SU-DHL-6 (cell line): ENCODE results near the gene PHF14.

ENCODE experiments used
- H2AFZ ChIP-seq: fragments of 200-600 bp; sonication (generic); 2 replicates; pipeline ENCODE4 v1.6.1; 2014; ENCODE audit warnings: low read depth, mild to moderate bottlenecking, moderate library complexity, mixed read lengths, antibody characterized with exemption, low read length; ENCODE audit not compliant: severe bottlenecking
- H3F3A ChIP-seq: fragments of 200-600 bp; shearing (Covaris generic); 2 replicates; pipeline ENCODE4 v1.6.0; 2016; ENCODE audit warnings: antibody characterized with exemption, mild to moderate bottlenecking; ENCODE audit not compliant: insufficient read depth
- H3K27ac ChIP-seq: fragments of 200-600 bp; sonication (generic); 2 replicates; pipeline ENCODE4 v1.5.1; 2016; ENCODE audit warnings: low read depth, mild to moderate bottlenecking, low read length, moderate library complexity, mixed read lengths
- H3K27me3 ChIP-seq: fragments of 200-600 bp; sonication (generic), shearing (Covaris generic); 2 replicates; pipeline ENCODE4 v1.6.0; 2014; ENCODE audit warnings: mild to moderate bottlenecking, low read length
- H3K36me3 ChIP-seq: fragments of 200-600 bp; sonication (generic); 2 replicates; pipeline ENCODE4 v1.6.1; 2014; ENCODE audit warnings: mild to moderate bottlenecking, low read length, mixed read lengths
- H3K4me2 ChIP-seq: fragments of 300-600, 200-600 bp; shearing (Covaris generic), sonication (generic); 2 replicates; pipeline ENCODE4 v1.6.0; 2014; ENCODE audit warnings: low read length, low read depth, mild to moderate bottlenecking; ENCODE audit not compliant: poor library complexity, severe bottlenecking
- H3K4me3 ChIP-seq: fragments of 200-600 bp; sonication (generic); 2 replicates; pipeline ENCODE4 v1.5.1; 2014; ENCODE audit warnings: antibody characterized with exemption, low read length, mild to moderate bottlenecking, mixed read lengths; ENCODE audit not compliant: insufficient read depth, poor library complexity, severe bottlenecking
- H3K79me2 ChIP-seq: fragments of 200-600 bp; sonication (generic); 2 replicates; pipeline ENCODE4 v1.6.1; 2014; ENCODE audit warnings: mild to moderate bottlenecking, low read length, moderate library complexity; ENCODE audit not compliant: insufficient read depth
- H3K9ac ChIP-seq: fragments of 200-600 bp; sonication (generic); 2 replicates; pipeline ENCODE4 v1.7.0; 2014; ENCODE audit warnings: mild to moderate bottlenecking, low read length
- H3K9me2 ChIP-seq: fragments of 200-600 bp; sonication (generic); replicated peaks from 2 replicates; pipeline ENCODE4 v1.6.1; 2014; ENCODE audit warnings: low read length; ENCODE audit not compliant: insufficient read depth
- H3K9me3 ChIP-seq: fragments of 200-600 bp; sonication (generic); 2 replicates; pipeline ENCODE4 v1.6.1; 2014; ENCODE audit warnings: low read length, mixed read lengths; ENCODE audit not compliant: insufficient read depth
- H4K20me1 ChIP-seq: fragments of 200-600 bp; sonication (generic); 2 replicates; pipeline ENCODE4 v1.6.1; 2014; ENCODE audit warnings: low read depth, mild to moderate bottlenecking, antibody characterized with exemption, low read length, moderate library complexity, mixed read lengths
- CTCF ChIP-seq: fragments of 200-600 bp; sonication (generic); IDR thresholded peaks from one replicate; pipeline ENCODE4 v1.5.1; 2017; ENCODE audit warnings: antibody characterized with exemption, mild to moderate bottlenecking, low read length, moderate library complexity; ENCODE audit not compliant: insufficient read depth, poor library complexity, severe bottlenecking
- EZH2phosphoT487 ChIP-seq: fragments of 200-600 bp; sonication (generic), shearing (Covaris generic); conservative IDR thresholded peaks from 2 replicates; pipeline ENCODE4 v1.6.1; 2018; ENCODE audit warnings: mild to moderate bottlenecking, antibody characterized with exemption, low read length, moderate library complexity, mixed read lengths

PHF14 gene

GRCh38 chr7:11172835-11173234, 199.2 kb downstream of the PHF14 start:
- Histone ChIP-seq H3F3A (no peaks in the 10 kb centered on the region), H3K9ac (no peak overlapping the region), H3K9me3 (no peaks in the 10 kb centered on the region), H3K27me3 (no peaks in the 10 kb centered on the region), H2AFZ (no peak overlapping the region), H3K4me2 (no peak overlapping the region), H4K20me1 (no peaks in the 10 kb centered on the region), H3K79me2 (no peaks in the 10 kb centered on the region), H3K9me2 (no peaks in the 10 kb centered on the region), H3K27ac (no peak overlapping the region), H3K36me3 (no peaks in the 10 kb centered on the region), H3K4me3 (no peak overlapping the region)
- TF ChIP-seq EZH2phosphoT487, result no peak
- no peak for TF ChIP-seq CTCF

- no peak overlapping the region for H3K27ac ChIP-seq
- no peak overlapping the region for H3K4me3 ChIP-seq
- TF ChIP-seq EZH2phosphoT487, result no peak
- TF ChIP-seq CTCF, result no peak
- H3K36me3 ChIP-seq, result no peaks in the 10 kb centered on the region
- H4K20me1 ChIP-seq, result no peaks in the 10 kb centered on the region
- H3K79me2 ChIP-seq, result no peaks in the 10 kb centered on the region
- no peak overlapping the region for H3K9ac ChIP-seq
- H3K9me3 ChIP-seq, result no peaks in the 10 kb centered on the region
- H2AFZ ChIP-seq, result no peak overlapping the region
- H3K27me3 ChIP-seq, result no peaks in the 10 kb centered on the region
- no peak overlapping the region for H3K4me2 ChIP-seq
- no peaks in the 10 kb centered on the region for H3K9me2 ChIP-seq
- no peaks in the 10 kb centered on the region for H3F3A ChIP-seq
Observed at GRCh38 chr7:11175371-11175770, 201.7 kb downstream of the PHF14 start.

GRCh38 chr7:11175887-11176286, 202.2 kb downstream of the PHF14 start:
- H4K20me1 ChIP-seq, result no peaks in the 10 kb centered on the region
- no peaks in the 10 kb centered on the region for H3K36me3 ChIP-seq
- H3K4me2 ChIP-seq, result no peak overlapping the region
- 0 out of 2 replicates have a peak, but pooled peaks cover 3% of the 10 kb centered on the region for H3F3A ChIP-seq
- no peak for TF ChIP-seq CTCF
- TF ChIP-seq EZH2phosphoT487, result no peak
- no peak overlapping the region for H3K27ac ChIP-seq
- no peak overlapping the region for H2AFZ ChIP-seq
- no peaks in the 10 kb centered on the region; the same call in 1 of the 2 replicates for H3K9me2 ChIP-seq
- no peak overlapping the region for H3K9ac ChIP-seq
- no peaks in the 10 kb centered on the region for H3K9me3 ChIP-seq
- H3K27me3 ChIP-seq, result no peaks in the 10 kb centered on the region
- no peaks in the 10 kb centered on the region for H3K79me2 ChIP-seq
- H3K4me3 ChIP-seq, result no peak overlapping the region
